HT1080 (cell line): ENCODE data around the gene AIDA. TPM values are rescaled to one million over a fixed set of nuclear protein-coding genes. Genes with fewer than 3 reads are reported as not detected.
"Not testable (repeated sequence)": the region's sequence is repeated elsewhere in the genome, so short reads cannot be mapped to it uniquely, and the experiment has no call there.

ENCODE experiments used
- DNase-seq: peaks from one replicate; pipeline ENCODE4 v3.0.0-alpha.2; 2015; ENCODE audit warnings: low read depth
- total RNA-seq: library from RNA; depleted of rRNA; stranded (reverse); fragments of >200 nt; shearing (Covaris generic); gene quantifications from 2 replicates; pipeline ENCODE4 v1.2.3, GENCODE V29; 2014

Gene AIDA
- total RNA-seq, 1 experiment from 2014 or later = 37.2 TPM

GRCh38 chr1:222713091-222713961, 1.0 kb upstream of the AIDA start:
- DNase-seq = peak; percentile 93

GRCh38 chr1:222711319-222712252, 705 bp downstream of the AIDA start:
- peak; percentile 76 for DNase-seq

- DNase-seq = no peak
Observed at GRCh38 chr1:222709700-222710153, 2.6 kb downstream of the AIDA start.

- no peak for DNase-seq
Observed at GRCh38 chr1:222706815-222707214, 5.5 kb downstream of the AIDA start.

GRCh38 chr1:222704260-222704659, 8.0 kb downstream of the AIDA start:
- DNase-seq = no peak

- DNase-seq = no peak
Observed at GRCh38 chr1:222702210-222702609, 10.1 kb downstream of the AIDA start.

GRCh38 chr1:222697826-222698225, 14.5 kb downstream of the AIDA start:
- no peak for DNase-seq

GRCh38 chr1:222697203-222697602, 15.1 kb downstream of the AIDA start:
- DNase-seq = no peak

GRCh38 chr1:222696741-222697140, 15.6 kb downstream of the AIDA start:
- no peak for DNase-seq

- DNase-seq = no peak
Observed at GRCh38 chr1:222694927-222695326, 17.4 kb downstream of the AIDA start.

GRCh38 chr1:222691016-222691415, 21.3 kb downstream of the AIDA start:
- no peak for DNase-seq

GRCh38 chr1:222680080-222680479, 32.2 kb downstream of the AIDA start:
- no peak for DNase-seq

GRCh38 chr1:222670110-222670509, 42.2 kb downstream of the AIDA start:
- no peak for DNase-seq

GRCh38 chr1:222669107-222669506, 43.2 kb downstream of the AIDA start:
- DNase-seq = not testable (repeated sequence)

- DNase-seq = not testable (repeated sequence)
Observed at GRCh38 chr1:222668184-222668583, 44.1 kb downstream of the AIDA start.

GRCh38 chr1:222665964-222666363, 46.3 kb downstream of the AIDA start:
- no peak for DNase-seq

- DNase-seq = no peak
Observed at GRCh38 chr1:222663431-222663934, 48.8 kb downstream of the AIDA start.

- DNase-seq = no peak
Observed at GRCh38 chr1:222657899-222658298, 54.4 kb downstream of the AIDA start.

- no peak for DNase-seq
Observed at GRCh38 chr1:222656391-222657155, 55.7 kb downstream of the AIDA start.

- peak; percentile 20 for DNase-seq
Observed at GRCh38 chr1:222654849-222655248, 57.4 kb downstream of the AIDA start.
